AG09309 (cell line): ENCODE results near the gene KRTAP10-4.

Experiments
- DNase-seq: peaks from one replicate; pipeline ENCODE4 v3.0.0-alpha.2; 2010; ENCODE audit warnings: low read depth
- H3K4me3 ChIP-seq: 2 replicates; pipeline ENCODE4 v1.5.1; 2011; ENCODE audit warnings: mild to moderate bottlenecking, low read depth, low read length, moderate library complexity; ENCODE audit not compliant: control insufficient read depth
- TF ChIP-seq, protein P1 (sequence below): IDR thresholded peaks from 2 replicates; pipeline ENCODE4 v1.5.1; 2011; ENCODE audit warnings: mild to moderate bottlenecking, low read depth, low read length, inconsistent platforms; ENCODE audit not compliant: insufficient read depth, control insufficient read depth; ENCODE audit errors: missing control alignments

Gene KRTAP10-4

GRCh38 chr21:44537930-44538911, 35.3 kb upstream of the KRTAP10-4 start:
- TF ChIP-seq, protein P1, sequence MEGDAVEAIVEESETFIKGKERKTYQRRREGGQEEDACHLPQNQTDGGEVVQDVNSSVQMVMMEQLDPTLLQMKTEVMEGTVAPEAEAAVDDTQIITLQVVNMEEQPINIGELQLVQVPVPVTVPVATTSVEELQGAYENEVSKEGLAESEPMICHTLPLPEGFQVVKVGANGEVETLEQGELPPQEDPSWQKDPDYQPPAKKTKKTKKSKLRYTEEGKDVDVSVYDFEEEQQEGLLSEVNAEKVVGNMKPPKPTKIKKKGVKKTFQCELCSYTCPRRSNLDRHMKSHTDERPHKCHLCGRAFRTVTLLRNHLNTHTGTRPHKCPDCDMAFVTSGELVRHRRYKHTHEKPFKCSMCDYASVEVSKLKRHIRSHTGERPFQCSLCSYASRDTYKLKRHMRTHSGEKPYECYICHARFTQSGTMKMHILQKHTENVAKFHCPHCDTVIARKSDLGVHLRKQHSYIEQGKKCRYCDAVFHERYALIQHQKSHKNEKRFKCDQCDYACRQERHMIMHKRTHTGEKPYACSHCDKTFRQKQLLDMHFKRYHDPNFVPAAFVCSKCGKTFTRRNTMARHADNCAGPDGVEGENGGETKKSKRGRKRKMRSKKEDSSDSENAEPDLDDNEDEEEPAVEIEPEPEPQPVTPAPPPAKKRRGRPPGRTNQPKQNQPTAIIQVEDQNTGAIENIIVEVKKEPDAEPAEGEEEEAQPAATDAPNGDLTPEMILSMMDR = no peak
- H3K4me3 ChIP-seq = no peak overlapping the region
- no peak for DNase-seq

- H3K4me3 ChIP-seq = no peak overlapping the region
- DNase-seq = no peak
- TF ChIP-seq, protein P1 = no peak
These were observed 34.5 kb upstream of the KRTAP10-4 start for GRCh38 chr21:44539046-44539445.

GRCh38 chr21:44539991-44540666, 33.4 kb upstream of the KRTAP10-4 start, which contains the start of gene KRTAP10-1:
TSS of gene KRTAP10-1 (minus strand) at chr21:44540195. CDS start at chr21:44540150, 45 bp downstream.
- DNase-seq = no peak
- H3K4me3 ChIP-seq = no peak within 1 kb of the TSS
- TF ChIP-seq, protein P1 = no peak

- H3K4me3 ChIP-seq = no peak overlapping the region
- DNase-seq = no peak
- TF ChIP-seq, protein P1 = no peak
These were observed 32.7 kb upstream of the KRTAP10-4 start for GRCh38 chr21:44540741-44541288.

GRCh38 chr21:44542716-44543115, 30.8 kb upstream of the KRTAP10-4 start:
- TF ChIP-seq, protein P1 = no peak
- no peak for DNase-seq
- no peak overlapping the region for H3K4me3 ChIP-seq

GRCh38 chr21:44544566-44544965, 29.0 kb upstream of the KRTAP10-4 start:
- TF ChIP-seq, protein P1 = no peak
- DNase-seq = no peak

More at GRCh38 chr21:44544566-44544965, 29.0 kb upstream of the KRTAP10-4 start:
- H3K4me3 ChIP-seq = no peak overlapping the region
